Smooth muscle cell (in vitro differentiated cells): ENCODE data around the gene ARHGAP6. TPM values are rescaled to one million over a fixed set of nuclear protein-coding genes. Genes with fewer than 3 reads are reported as not detected.

ENCODE experiments used
- DNase-seq: peaks from one replicate; lab custom pipeline; 2025; ENCODE audit not compliant: unreplicated experiment; lab: John Stamatoyannopoulos, UW
- H2AFZ ChIP-seq: fragments of 200-600 bp; sonication (generic); 2 replicates; pipeline ENCODE4 v1.6.0; 2016; ENCODE audit warnings: antibody characterized with exemption, low read depth, mild to moderate bottlenecking
- H3F3A ChIP-seq: fragments of 200-600 bp; sonication (generic); 2 replicates; pipeline ENCODE4 v1.6.0; 2017; ENCODE audit warnings: antibody characterized with exemption, low read depth
- H3K27ac ChIP-seq: fragments of 200-600 bp; sonication (generic); 2 replicates; pipeline ENCODE4 v1.5.1; 2016; ENCODE audit warnings: low read depth, mild to moderate bottlenecking
- H3K27me3 ChIP-seq: fragments of 200-600 bp; sonication (generic); 2 replicates; pipeline ENCODE4 v1.6.1; 2016; ENCODE audit warnings: low read depth, mild to moderate bottlenecking
- H3K36me3 ChIP-seq: fragments of 200-600 bp; sonication (generic); 2 replicates; pipeline ENCODE4 v1.5.1; 2016; ENCODE audit warnings: low read depth
- H3K4me1 ChIP-seq: fragments of 200-600 bp; sonication (generic); 2 replicates; pipeline ENCODE4 v1.5.1; 2016; ENCODE audit warnings: low read depth
- H3K4me2 ChIP-seq: fragments of 200-600 bp; sonication (generic); 2 replicates; pipeline ENCODE4 v1.6.0; 2016; ENCODE audit warnings: mild to moderate bottlenecking
- H3K4me3 ChIP-seq: fragments of 200-600 bp; sonication (generic); 2 replicates; pipeline ENCODE4 v1.5.1; 2016; ENCODE audit warnings: mild to moderate bottlenecking
- H3K79me2 ChIP-seq: fragments of 200-600 bp; sonication (generic); 2 replicates; pipeline ENCODE4 v1.6.0; 2016; ENCODE audit warnings: low read depth, mild to moderate bottlenecking
- H3K9ac ChIP-seq: fragments of 200-600 bp; sonication (generic); 2 replicates; pipeline ENCODE4 v1.6.0; 2016; ENCODE audit warnings: low read depth
- H3K9me3 ChIP-seq: fragments of 200-600 bp; sonication (generic); replicated peaks from 2 replicates; pipeline ENCODE4 v1.5.1; 2016; ENCODE audit warnings: low read depth
- H4K20me1 ChIP-seq: fragments of 200-600 bp; sonication (generic); 2 replicates; pipeline ENCODE4 v1.6.0; 2016; ENCODE audit warnings: low read depth
- WGBS: methylation state at CpG from one replicate; pipeline ENCODE4 v1.1.7; 2016; ENCODE audit warnings: low lambda C conversion rate; 5-methylcytosine and 5-hydroxymethylcytosine counted together
- polyA plus RNA-seq: library from polyadenylated mRNA; unstranded; fragments of >200 nt; fragmentation: Nextera tagmentation; extraction: Ambion mirVana; gene quantifications from 2 replicates; pipeline ENCODE4 v1.2.1, GENCODE V29; 2016
- total RNA-seq: library from RNA; depleted of rRNA; stranded (reverse); fragments of >200 nt; gene quantifications from 2 replicates; pipeline ENCODE4 v1.2.3, GENCODE V29; 2014
- TF ChIP-seq, protein P1 (sequence below): fragments of 200-600 bp; sonication (generic); IDR thresholded peaks from 2 replicates; pipeline ENCODE4 v1.5.1; 2017; ENCODE audit warnings: borderline replicate concordance, mild to moderate bottlenecking, antibody characterized with exemption; ENCODE audit not compliant: insufficient read depth, poor library complexity, severe bottlenecking

ARHGAP6 gene
- total and polyA plus RNA-seq, 2 experiments from 2014 or later: 0.55 to 0.90 TPM

DNA sequence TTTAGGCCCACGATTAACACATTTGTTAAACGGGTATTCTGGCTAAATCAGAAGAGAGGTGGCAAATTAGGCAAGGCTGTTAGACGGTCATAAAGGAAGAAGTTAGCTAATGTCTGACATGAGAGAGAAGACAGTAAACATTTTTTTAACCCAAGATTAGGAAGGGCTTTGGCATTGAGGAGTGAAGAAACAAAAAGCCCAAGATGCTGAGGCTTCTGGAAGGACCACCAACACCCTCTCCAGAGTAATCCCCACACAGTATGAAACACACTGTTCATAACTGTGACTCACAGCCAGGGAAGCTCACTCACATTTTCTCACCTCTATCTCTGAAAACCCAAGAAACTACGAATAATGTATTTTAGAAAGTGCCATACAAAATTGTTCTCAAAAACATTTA is 244.9 kb downstream of the ARHGAP6 start:
- Histone ChIP-seq H3K27me3 (peaks cover 12% of the 10 kb centered on the region), H3K9me3 (no peaks in the 10 kb centered on the region), H3K9ac (no peak overlapping the region), H3K79me2 (no peaks in the 10 kb centered on the region), H3K36me3 (no peaks in the 10 kb centered on the region), H3K27ac (no peak overlapping the region), H3K4me1 (no peaks in the 10 kb centered on the region), H3K4me3 (no peak overlapping the region), H4K20me1 (no peaks in the 10 kb centered on the region), H3F3A (no peaks in the 10 kb centered on the region), H3K4me2 (no peak overlapping the region), H2AFZ (no peak overlapping the region)
- TF ChIP-seq, protein P1, sequence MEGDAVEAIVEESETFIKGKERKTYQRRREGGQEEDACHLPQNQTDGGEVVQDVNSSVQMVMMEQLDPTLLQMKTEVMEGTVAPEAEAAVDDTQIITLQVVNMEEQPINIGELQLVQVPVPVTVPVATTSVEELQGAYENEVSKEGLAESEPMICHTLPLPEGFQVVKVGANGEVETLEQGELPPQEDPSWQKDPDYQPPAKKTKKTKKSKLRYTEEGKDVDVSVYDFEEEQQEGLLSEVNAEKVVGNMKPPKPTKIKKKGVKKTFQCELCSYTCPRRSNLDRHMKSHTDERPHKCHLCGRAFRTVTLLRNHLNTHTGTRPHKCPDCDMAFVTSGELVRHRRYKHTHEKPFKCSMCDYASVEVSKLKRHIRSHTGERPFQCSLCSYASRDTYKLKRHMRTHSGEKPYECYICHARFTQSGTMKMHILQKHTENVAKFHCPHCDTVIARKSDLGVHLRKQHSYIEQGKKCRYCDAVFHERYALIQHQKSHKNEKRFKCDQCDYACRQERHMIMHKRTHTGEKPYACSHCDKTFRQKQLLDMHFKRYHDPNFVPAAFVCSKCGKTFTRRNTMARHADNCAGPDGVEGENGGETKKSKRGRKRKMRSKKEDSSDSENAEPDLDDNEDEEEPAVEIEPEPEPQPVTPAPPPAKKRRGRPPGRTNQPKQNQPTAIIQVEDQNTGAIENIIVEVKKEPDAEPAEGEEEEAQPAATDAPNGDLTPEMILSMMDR: no peak
- DNase-seq: no peak
- WGBS: 64% methylated on average over 4 of the region's 4 CpGs

DNA sequence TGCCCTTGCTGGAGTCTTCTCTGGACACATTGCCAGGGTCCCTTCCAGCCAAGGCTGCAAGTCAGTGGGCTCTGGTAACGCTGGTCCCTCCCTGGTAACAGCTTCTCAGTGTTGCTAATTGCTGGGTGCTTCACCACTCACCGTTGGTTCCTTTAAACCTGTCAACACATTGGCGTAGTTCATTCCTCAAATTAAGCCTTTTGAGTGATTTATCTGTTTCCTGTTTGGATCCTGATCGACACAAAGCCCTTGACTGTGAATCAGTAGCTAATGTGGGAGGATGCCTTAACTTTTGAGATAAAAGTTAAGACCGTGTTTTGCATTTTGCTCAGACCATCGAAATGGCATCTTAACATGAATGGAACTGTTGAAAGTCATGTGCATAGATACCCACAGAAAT is 246.6 kb downstream of the ARHGAP6 start:
- TF ChIP-seq, protein P1: no peak
- Histone ChIP-seq H3K4me2 (no peak overlapping the region), H3K9ac (no peak overlapping the region), H4K20me1 (no peaks in the 10 kb centered on the region), H3F3A (no peaks in the 10 kb centered on the region), H3K27me3 (no peaks in the 10 kb centered on the region), H3K36me3 (no peaks in the 10 kb centered on the region), H3K9me3 (no peaks in the 10 kb centered on the region), H3K79me2 (no peaks in the 10 kb centered on the region), H3K4me1 (no peaks in the 10 kb centered on the region), H2AFZ (no peak overlapping the region), H3K27ac (no peak overlapping the region), H3K4me3 (no peak overlapping the region)
- DNase-seq: no peak
- WGBS: 27% methylated on average over 6 of the region's 6 CpGs

DNA sequence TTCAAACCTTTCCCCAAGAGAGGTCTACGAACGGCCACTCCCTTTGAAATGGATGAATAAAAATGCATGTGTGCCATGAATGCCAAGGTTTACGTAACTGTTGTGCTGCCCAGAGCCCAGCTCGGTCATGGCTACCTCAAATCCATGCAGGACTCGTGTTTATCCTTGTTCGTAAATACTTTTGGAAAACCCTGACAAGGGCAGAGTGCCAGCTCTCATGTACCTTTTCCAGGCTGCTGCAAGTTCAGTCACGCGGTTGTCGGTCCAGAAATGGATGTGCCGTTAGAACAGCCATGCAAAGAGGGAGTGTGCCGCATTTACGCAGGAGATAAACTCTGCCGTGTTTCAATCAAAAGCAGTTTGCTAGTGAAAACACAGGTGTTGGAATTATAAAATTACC is 249.1 kb downstream of the ARHGAP6 start:
- Histone ChIP-seq H3K27me3 (no peaks in the 10 kb centered on the region), H3K4me1 (no peaks in the 10 kb centered on the region), H3K79me2 (no peaks in the 10 kb centered on the region), H3F3A (no peaks in the 10 kb centered on the region), H4K20me1 (no peaks in the 10 kb centered on the region), H3K4me3 (no peak overlapping the region), H3K27ac (no peak overlapping the region), H3K4me2 (no peak overlapping the region), H3K9me3 (no peaks in the 10 kb centered on the region), H3K36me3 (no peaks in the 10 kb centered on the region), H3K9ac (no peak overlapping the region), H2AFZ (no peak overlapping the region)
- 90% methylated on average over 13 of the region's 13 CpGs for WGBS
- TF ChIP-seq, protein P1: no peak
- DNase-seq: no peak

DNA sequence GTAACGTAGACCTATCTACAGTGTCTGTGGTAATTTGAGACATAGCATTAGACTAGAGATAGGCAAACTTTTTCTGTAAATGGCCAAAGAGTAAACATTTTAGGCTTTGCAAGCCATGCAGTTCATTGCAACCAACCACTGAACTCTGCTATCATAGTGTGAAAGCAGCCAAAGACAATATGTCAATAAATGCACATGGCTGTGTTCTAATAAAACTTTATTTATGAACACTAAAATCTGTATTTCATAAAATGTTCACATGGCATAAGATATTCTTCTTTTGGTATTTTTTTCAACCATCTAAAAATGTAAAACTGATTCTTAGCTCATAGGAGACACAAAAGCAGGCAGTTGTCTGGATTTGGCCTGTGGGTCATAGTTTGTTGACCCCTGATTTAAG is 251.6 kb downstream of the ARHGAP6 start:
- 59% methylated on average over 1 of the region's 1 CpG for WGBS

More for the DNA sequence above, 251.6 kb downstream of the ARHGAP6 start:
- no peak overlapping the region for H3K9ac ChIP-seq
- H4K20me1 ChIP-seq: no peaks in the 10 kb centered on the region
- DNase-seq: no peak
- no peaks in the 10 kb centered on the region for H3K27me3 ChIP-seq
- H3K79me2 ChIP-seq: no peaks in the 10 kb centered on the region
- no peak overlapping the region for H3K4me3 ChIP-seq
- H2AFZ ChIP-seq: no peak overlapping the region
- no peak overlapping the region for H3K27ac ChIP-seq
- H3F3A ChIP-seq: no peaks in the 10 kb centered on the region
- H3K36me3 ChIP-seq: no peaks in the 10 kb centered on the region
- peaks cover 4% of the 10 kb centered on the region for H3K9me3 ChIP-seq
- TF ChIP-seq, protein P1: no peak
- no peak overlapping the region for H3K4me2 ChIP-seq
- no peaks in the 10 kb centered on the region for H3K4me1 ChIP-seq
